ENCODE results near the gene GPR171.
"Not testable (repeated sequence)": the region's sequence is repeated elsewhere in the genome, so short reads cannot be mapped to it uniquely, and the experiment has no call there.

DNA sequence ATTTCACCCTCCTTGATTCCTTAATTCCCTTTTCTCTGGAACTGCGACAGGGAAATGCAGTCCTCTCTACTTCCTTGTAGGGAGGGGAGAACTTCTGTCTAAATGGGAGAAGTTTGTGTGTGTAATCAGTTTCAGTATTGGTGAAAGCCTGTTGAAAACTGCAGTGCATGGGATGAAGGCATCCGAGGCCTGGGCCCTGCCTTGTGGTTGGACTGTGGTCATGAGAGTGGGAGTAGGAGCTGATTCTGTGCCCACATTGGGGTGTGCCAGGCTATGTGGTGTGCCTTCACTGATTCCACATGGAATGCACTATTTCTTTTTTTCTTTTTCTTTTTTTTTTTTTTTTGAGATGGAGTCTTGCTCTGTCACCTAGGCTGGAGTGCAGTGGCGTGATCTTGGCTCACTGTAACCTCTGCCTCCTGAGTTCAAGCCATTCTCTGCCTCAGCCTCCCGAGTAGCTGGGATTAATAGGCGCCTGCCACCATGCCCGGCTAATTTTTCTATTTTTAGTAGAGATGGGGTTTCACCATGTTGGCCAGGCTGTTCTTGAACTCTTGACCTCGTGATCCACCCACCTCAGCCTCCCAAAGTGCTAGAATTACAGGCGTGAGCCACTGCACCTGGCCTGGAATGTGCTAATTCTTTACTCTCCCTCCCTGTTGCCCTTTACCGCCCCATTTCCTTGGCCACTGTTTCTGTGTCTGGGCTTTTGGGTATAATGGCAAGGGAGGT, 32.9 kb downstream of the GPR171 start:
- TF ChIP-seq ZNF660 (CRISPR knock-in tag; IDR thresholded peaks at IDR 0.05; ENCODE audit: borderline replicate concordance, low read depth); JUND (CRISPR knock-in tag; IDR thresholded peaks at IDR 0.05); ZNF883 (CRISPR knock-in tag; IDR thresholded peaks at IDR 0.05; ENCODE audit: not compliant biosample characterization); CBX5 (CRISPR knock-in tag; IDR thresholded peaks at IDR 0.05; ENCODE audit: borderline replicate concordance); EP300 (IDR thresholded peaks at IDR 0.05; ENCODE audit: low read depth in 2 of 2, low read length in 2 of 2); EP300 (CRISPR knock-in tag; IDR thresholded peaks at IDR 0.05; ENCODE audit: borderline replicate concordance); TGIF2 (CRISPR knock-in tag; IDR thresholded peaks at IDR 0.05): not testable (repeated sequence)
- TF ChIP-seq, protein P1, sequence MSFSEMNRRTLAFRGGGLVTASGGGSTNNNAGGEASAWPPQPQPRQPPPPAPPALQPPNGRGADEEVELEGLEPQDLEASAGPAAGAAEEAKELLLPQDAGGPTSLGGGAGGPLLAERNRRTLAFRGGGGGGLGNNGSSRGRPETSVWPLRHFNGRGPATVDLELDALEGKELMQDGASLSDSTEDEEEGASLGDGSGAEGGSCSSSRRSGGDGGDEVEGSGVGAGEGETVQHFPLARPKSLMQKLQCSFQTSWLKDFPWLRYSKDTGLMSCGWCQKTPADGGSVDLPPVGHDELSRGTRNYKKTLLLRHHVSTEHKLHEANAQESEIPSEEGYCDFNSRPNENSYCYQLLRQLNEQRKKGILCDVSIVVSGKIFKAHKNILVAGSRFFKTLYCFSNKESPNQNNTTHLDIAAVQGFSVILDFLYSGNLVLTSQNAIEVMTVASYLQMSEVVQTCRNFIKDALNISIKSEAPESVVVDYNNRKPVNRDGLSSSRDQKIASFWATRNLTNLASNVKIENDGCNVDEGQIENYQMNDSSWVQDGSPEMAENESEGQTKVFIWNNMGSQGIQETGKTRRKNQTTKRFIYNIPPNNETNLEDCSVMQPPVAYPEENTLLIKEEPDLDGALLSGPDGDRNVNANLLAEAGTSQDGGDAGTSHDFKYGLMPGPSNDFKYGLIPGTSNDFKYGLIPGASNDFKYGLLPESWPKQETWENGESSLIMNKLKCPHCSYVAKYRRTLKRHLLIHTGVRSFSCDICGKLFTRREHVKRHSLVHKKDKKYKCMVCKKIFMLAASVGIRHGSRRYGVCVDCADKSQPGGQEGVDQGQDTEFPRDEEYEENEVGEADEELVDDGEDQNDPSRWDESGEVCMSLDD (CRISPR knock-in tag; IDR thresholded peaks at IDR 0.05; ENCODE audit: borderline replicate concordance): not testable (repeated sequence)

All from HepG2 (cell line).